Parathyroid adenoma (tissue), 2 donors: ENCODE data around the gene SPACDR.

Experiments
- H2AFZ ChIP-seq: fragments of 300-600 bp; sonication (generic); one replicate; pipeline ENCODE4 v1.7.0; 2017; ENCODE audit warnings: antibody characterized with exemption, mild to moderate bottlenecking
- H3K27ac ChIP-seq: fragments of 300-600 bp; sonication (generic); one replicate; pipeline ENCODE4 v1.7.0; 2017
- H3K27me3 ChIP-seq: fragments of 300-600 bp; sonication (generic); one replicate; pipeline ENCODE4 v1.7.0; 2017; ENCODE audit warnings: low read length; ENCODE audit not compliant: control insufficient read depth, insufficient read depth
- H3K36me3 ChIP-seq: fragments of 300-600 bp; sonication (generic); one replicate; pipeline ENCODE4 v1.7.0; 2017; ENCODE audit warnings: low read length; ENCODE audit not compliant: control insufficient read depth, insufficient read depth
- H3K4me1 ChIP-seq: fragments of 300-600 bp; sonication (generic); one replicate; pipeline ENCODE4 v1.7.0; 2017; ENCODE audit warnings: control low read depth
- H3K4me2 ChIP-seq: fragments of 300-600 bp; sonication (generic); one replicate; pipeline ENCODE4 v1.7.0; 2017; ENCODE audit warnings: low read length
- H3K4me3 ChIP-seq: fragments of 300-600 bp; sonication (generic); one replicate; pipeline ENCODE4 v1.7.0; 2017; ENCODE audit warnings: low read depth, low read length
- H3K79me2 ChIP-seq: fragments of 300-600 bp; sonication (generic); one replicate; pipeline ENCODE4 v1.7.0; 2017; ENCODE audit warnings: control low read depth
- H3K9ac ChIP-seq: fragments of 300-600 bp; sonication (generic); one replicate; pipeline ENCODE4 v1.7.0; 2017; ENCODE audit warnings: mild to moderate bottlenecking
- H3K9me3 ChIP-seq: fragments of 300-600 bp; sonication (generic); one replicate; pipeline ENCODE4 v1.7.0; 2017; ENCODE audit warnings: low read length; ENCODE audit not compliant: control insufficient read depth
- CTCF ChIP-seq: fragments of 300-600 bp; sonication (generic); IDR thresholded peaks from one replicate; pipeline ENCODE4 v1.7.0; 2017; ENCODE audit warnings: antibody characterized with exemption, mild to moderate bottlenecking
- donor health status: primary hyperparathyroidism.

SPACDR gene

GRCh38 chr7:100489824-100490223 lies 25.8 kb upstream of the SPACDR start:
- H3K9me3 ChIP-seq = no peaks in the 10 kb centered on the region
- no peaks in the 10 kb centered on the region for H3K36me3 ChIP-seq
- no peak overlapping the region for H3K4me3 ChIP-seq

GRCh38 chr7:100489121-100489520 lies 25.1 kb upstream of the SPACDR start:
- Histone ChIP-seq H3K9ac (no peak overlapping the region), H3K79me2 (no peaks in the 10 kb centered on the region), H3K4me1 (no peaks in the 10 kb centered on the region), H3K9me3 (no peaks in the 10 kb centered on the region), H3K36me3 (no peaks in the 10 kb centered on the region), H3K27me3 (no peaks in the 10 kb centered on the region), H3K27ac (no peak overlapping the region), H3K4me3 (no peak overlapping the region), H3K4me2 (no peak overlapping the region), H2AFZ (no peak overlapping the region)
- no peak for TF ChIP-seq CTCF

More at GRCh38 chr7:100489824-100490223, 25.8 kb upstream of the SPACDR start:
- Histone ChIP-seq H3K9ac (no peak overlapping the region), H3K4me2 (no peak overlapping the region), H3K27me3 (no peaks in the 10 kb centered on the region), H2AFZ (no peak overlapping the region), H3K4me1 (no peaks in the 10 kb centered on the region), H3K27ac (no peak overlapping the region), H3K79me2 (no peaks in the 10 kb centered on the region)
- TF ChIP-seq CTCF = no peak

GRCh38 chr7:100488333-100489095 lies 24.5 kb upstream of the SPACDR start:
- H3K27me3 ChIP-seq = no peaks in the 10 kb centered on the region
- no peaks in the 10 kb centered on the region for H3K36me3 ChIP-seq
- no peak overlapping the region for H3K9ac ChIP-seq
- no peak for TF ChIP-seq CTCF
- no peaks in the 10 kb centered on the region for H3K79me2 ChIP-seq
- no peak overlapping the region for H3K4me3 ChIP-seq
- H2AFZ ChIP-seq = no peak overlapping the region
- no peaks in the 10 kb centered on the region for H3K9me3 ChIP-seq
- H3K4me1 ChIP-seq = no peaks in the 10 kb centered on the region
- H3K27ac ChIP-seq = no peak overlapping the region
- H3K4me2 ChIP-seq = no peak overlapping the region

- Histone ChIP-seq H3K27ac (no peak overlapping the region), H3K4me2 (no peak overlapping the region), H3K9me3 (no peaks in the 10 kb centered on the region), H3K4me3 (no peak overlapping the region), H3K4me1 (peaks cover 5% of the 10 kb centered on the region), H3K9ac (no peak overlapping the region), H3K36me3 (no peaks in the 10 kb centered on the region), H3K27me3 (no peaks in the 10 kb centered on the region), H2AFZ (no peak overlapping the region), H3K79me2 (no peaks in the 10 kb centered on the region)
- TF ChIP-seq CTCF = no peak
Observed at GRCh38 chr7:100486753-100487446, 22.8 kb upstream of the SPACDR start.
